GM12865 (cell line): Measurements from ENCODE around the gene ERO1A.

ENCODE experiments used
- DNase-seq: peaks from one replicate; pipeline ENCODE4 v3.0.0; 2010; ENCODE audit warnings: low read depth
- H3K4me3 ChIP-seq: 2 replicates; pipeline ENCODE4 v1.5.1; 2011; ENCODE audit warnings: mild to moderate bottlenecking, low read depth, low read length, control low read depth
- CTCF ChIP-seq: IDR thresholded peaks from 2 replicates; pipeline ENCODE4 v1.5.1; 2011; ENCODE audit warnings: low read length, control low read depth, low read depth, inconsistent platforms; ENCODE audit not compliant: insufficient read depth; ENCODE audit errors: missing control alignments

The ERO1A gene

GRCh38 chr14:52609445-52610044 is 85.8 kb downstream of the ERO1A start:
- TF ChIP-seq CTCF = no peak
- no peak overlapping the region for H3K4me3 ChIP-seq
- DNase-seq = no peak

GRCh38 chr14:52607061-52607460 is 88.3 kb downstream of the ERO1A start:
- H3K4me3 ChIP-seq = no peak overlapping the region
- no peak for TF ChIP-seq CTCF
- DNase-seq = no peak

- DNase-seq = peak; percentile 34
- no peak overlapping the region for H3K4me3 ChIP-seq
- TF ChIP-seq CTCF = no peak
Observed at GRCh38 chr14:52602131-52602530, 93.2 kb downstream of the ERO1A start.

- no peak for DNase-seq
- no peak overlapping the region for H3K4me3 ChIP-seq
- TF ChIP-seq CTCF = no peak
Observed at GRCh38 chr14:52599974-52600373, 95.4 kb downstream of the ERO1A start.

- no peak overlapping the region for H3K4me3 ChIP-seq
- no peak for TF ChIP-seq CTCF
- no peak for DNase-seq
Observed at GRCh38 chr14:52598568-52598967, 96.8 kb downstream of the ERO1A start.

GRCh38 chr14:52596861-52597260 is 98.5 kb downstream of the ERO1A start:
- TF ChIP-seq CTCF = no peak
- no peak for DNase-seq
- no peak overlapping the region for H3K4me3 ChIP-seq

- H3K4me3 ChIP-seq = no peak overlapping the region
- DNase-seq = no peak
- no peak for TF ChIP-seq CTCF
Observed at GRCh38 chr14:52596320-52596719, 99.0 kb downstream of the ERO1A start.
